ENCODE results near the gene KCNMA1. TPM values are rescaled to one million over a fixed set of nuclear protein-coding genes. Genes with fewer than 3 reads are reported as not detected.

Gene KCNMA1
- total RNA-seq, 1 donor from 2014 or later: 2.0 TPM

GRCh38 chr10:77282163-77282562, 355.4 kb downstream of the KCNMA1 start:
- ATAC-seq (ENCODE audit: poor library complexity) (no peak), DNase-seq (no peak)
- intact Hi-C loops (cut with DNase I): no loop called here

GRCh38 chr10:77281719-77282118, 355.9 kb downstream of the KCNMA1 start:
- DNase-seq: no peak
- intact Hi-C loops (cut with DNase I): no loop called here
- no peak for ATAC-seq (ENCODE audit: poor library complexity)

DNA sequence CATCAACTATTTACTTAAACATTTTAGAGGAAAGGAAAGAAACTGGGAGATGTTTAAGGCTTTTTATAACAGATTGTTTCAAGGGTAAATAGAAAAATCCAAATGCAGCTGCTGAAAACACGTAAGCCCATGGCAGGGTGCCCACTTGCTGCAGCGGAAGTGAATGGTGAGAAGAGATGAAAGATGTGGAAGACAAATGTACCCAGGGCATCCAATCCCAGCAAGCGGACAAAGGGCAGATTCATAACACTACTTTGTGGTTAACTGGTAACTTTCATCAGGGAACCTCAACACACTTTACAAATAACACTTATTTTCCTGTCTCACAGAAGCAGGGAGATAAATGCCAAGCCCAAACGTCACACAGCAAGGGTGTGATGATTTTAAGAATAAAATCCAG, 358.4 kb downstream of the KCNMA1 start:
- ATAC-seq (ENCODE audit: poor library complexity) (no peak), DNase-seq (no peak)
- intact Hi-C loops (cut with DNase I): no loop called here

GRCh38 chr10:77274046-77274795, 363.4 kb downstream of the KCNMA1 start:
- ATAC-seq (ENCODE audit: poor library complexity): no peak
- intact Hi-C loops (cut with DNase I): no loop called here
- DNase-seq: no peak

DNA sequence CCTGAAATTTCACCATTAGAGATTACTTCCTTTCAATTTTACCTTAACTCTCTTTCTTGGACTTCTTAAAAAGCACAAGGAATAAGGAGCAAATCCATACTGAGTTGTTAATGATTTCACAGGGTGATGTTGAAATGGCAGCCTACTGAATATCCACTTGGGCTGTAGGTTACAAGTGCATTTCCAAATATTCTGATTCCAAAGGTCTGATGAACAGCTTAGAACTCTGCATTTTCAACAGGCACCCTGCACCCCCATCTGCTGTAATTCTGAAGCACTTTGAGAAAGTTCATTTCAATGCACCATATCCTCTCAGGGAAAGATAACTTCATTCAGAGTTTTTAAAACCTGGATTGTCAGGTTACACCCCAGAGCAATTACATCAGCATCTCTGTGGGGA, 368.4 kb downstream of the KCNMA1 start:
- ATAC-seq (ENCODE audit: poor library complexity) (no peak), DNase-seq (no peak)
- intact Hi-C loops (cut with DNase I): no loop called here

GRCh38 chr10:77268721-77269120, 368.9 kb downstream of the KCNMA1 start:
- ATAC-seq (ENCODE audit: poor library complexity) (no peak), DNase-seq (no peak)
- intact Hi-C loops (cut with DNase I): no loop called here

DNA sequence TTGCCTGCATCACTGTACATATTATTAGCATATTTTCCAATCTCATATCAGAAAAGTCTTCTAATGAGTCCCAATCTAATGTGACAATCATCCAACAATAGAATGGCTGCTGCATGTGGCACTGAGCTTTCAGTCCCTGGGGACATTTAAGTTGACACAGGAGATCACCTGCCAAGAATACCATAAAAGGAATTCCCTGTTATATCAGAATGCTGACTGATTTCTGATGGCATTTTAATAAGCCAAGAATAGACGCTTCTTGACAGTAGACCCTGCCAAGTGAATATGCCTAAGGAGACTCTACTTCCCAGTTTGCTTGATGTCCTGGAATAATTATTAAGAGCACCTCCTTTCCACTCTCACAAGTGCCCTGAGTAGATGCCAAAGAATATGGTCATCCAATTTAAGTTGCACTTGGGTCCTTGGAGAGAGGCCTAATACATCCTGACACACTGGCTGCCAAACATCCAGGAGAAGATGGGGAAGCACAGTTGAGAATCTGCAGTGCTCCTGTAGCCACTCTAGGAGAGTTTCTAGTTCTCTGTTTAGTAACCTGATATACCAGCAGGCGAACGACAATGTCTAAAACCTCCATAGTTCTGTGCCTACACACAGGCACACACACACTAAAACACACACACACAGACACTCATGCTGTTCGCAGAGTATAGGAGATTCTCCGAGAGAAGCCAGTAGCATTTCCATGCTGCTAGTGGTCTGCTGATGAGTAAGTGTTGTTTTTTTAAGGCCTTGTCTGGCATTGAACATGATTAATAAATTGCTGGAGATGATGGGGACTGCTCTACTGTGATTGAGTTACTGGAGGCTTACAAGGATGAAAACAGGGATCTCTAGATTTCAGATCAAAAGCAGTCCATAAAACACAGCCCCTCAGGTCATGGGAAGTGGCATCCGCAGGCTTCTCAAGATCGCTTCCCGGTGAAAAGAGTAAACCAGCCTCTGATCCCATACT, 369.6 kb downstream of the KCNMA1 start:
- DNase-seq (no peak), ATAC-seq (ENCODE audit: poor library complexity) (no peak)
- intact Hi-C loops (cut with DNase I): no loop called here

- DNase-seq (no peak), ATAC-seq (ENCODE audit: poor library complexity) (no peak)
- intact Hi-C loops (cut with DNase I): no loop called here
Observed at GRCh38 chr10:77266242-77266641, 371.4 kb downstream of the KCNMA1 start.

DNA sequence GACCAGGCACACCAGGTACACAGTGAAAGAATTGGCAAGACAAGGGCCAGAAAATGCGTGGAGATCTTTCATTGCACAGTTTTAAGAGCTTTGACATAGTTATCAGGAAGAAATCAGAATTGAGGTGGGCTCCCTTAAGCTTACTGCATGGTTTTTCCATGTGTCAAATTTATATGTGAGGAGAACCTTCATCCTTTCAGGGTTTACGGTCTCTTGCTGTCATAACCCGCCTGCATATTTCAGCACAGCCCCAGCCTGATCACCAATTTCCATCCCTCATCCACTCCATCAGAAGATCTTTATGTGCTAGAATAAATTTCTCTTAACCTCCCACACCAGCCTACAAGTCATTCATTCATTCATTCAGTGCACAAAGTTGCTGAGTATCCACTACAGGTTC, 373.1 kb downstream of the KCNMA1 start:
- no peak for DNase-seq

GRCh38 chr10:77264107-77264506, 373.5 kb downstream of the KCNMA1 start:
- ATAC-seq (ENCODE audit: poor library complexity) (no peak), DNase-seq (no peak)
- intact Hi-C loops (cut with DNase I): no loop called here

More for the DNA sequence above, 373.1 kb downstream of the KCNMA1 start:
- intact Hi-C loops (cut with DNase I): no loop called here
- ATAC-seq (ENCODE audit: poor library complexity): no peak

DNA sequence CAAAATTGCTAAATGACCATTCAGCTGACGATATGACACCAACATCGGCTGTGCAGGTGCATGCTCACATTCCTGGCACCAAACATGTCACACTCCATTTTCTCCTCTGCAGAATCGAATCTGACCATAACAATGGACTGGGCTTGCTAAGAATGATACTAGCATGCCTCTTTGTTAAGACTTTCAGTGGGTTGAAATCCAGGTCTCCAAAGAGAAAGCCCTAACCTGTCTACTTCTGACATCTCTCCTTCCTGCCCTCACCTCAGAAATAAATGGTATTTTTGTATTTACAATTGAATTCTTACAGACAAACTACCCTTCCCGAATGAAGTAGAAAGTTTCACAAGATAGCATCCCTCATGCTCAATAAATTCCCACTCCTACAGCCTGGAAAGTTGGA, 373.9 kb downstream of the KCNMA1 start:
- intact Hi-C loops (cut with DNase I): no loop called here
- DNase-seq (no peak), ATAC-seq (ENCODE audit: poor library complexity) (no peak)

- intact Hi-C loops (cut with DNase I): no loop called here
- ATAC-seq (ENCODE audit: poor library complexity) (no peak), DNase-seq (no peak)
Observed at GRCh38 chr10:77261146-77261545, 376.5 kb downstream of the KCNMA1 start.

- intact Hi-C loops (cut with DNase I): no loop called here
- DNase-seq (no peak), ATAC-seq (ENCODE audit: poor library complexity) (no peak)
Observed at GRCh38 chr10:77259171-77259874, 378.3 kb downstream of the KCNMA1 start.

DNA sequence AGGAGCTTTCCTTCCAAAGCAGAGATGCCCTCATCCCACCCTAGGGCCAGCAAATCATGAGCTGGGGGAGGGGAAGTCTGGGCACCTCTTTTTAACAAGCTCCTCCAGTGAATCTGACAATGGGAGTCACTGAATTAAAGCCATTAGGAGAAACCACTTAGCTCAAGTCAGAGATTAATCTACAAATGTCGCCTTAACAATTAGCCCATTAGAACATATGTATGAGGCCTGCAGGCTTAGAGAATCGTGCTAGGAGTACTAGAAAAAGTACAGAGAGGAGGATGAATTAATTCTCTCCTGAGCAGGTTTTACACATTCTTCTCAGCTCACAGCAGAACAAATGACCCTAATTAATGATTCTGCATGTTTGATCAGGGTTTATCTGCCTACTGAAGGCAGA, 381.3 kb downstream of the KCNMA1 start:
- DNase-seq (no peak), ATAC-seq (ENCODE audit: poor library complexity) (no peak)
- intact Hi-C loops (cut with DNase I): no loop called here

DNA sequence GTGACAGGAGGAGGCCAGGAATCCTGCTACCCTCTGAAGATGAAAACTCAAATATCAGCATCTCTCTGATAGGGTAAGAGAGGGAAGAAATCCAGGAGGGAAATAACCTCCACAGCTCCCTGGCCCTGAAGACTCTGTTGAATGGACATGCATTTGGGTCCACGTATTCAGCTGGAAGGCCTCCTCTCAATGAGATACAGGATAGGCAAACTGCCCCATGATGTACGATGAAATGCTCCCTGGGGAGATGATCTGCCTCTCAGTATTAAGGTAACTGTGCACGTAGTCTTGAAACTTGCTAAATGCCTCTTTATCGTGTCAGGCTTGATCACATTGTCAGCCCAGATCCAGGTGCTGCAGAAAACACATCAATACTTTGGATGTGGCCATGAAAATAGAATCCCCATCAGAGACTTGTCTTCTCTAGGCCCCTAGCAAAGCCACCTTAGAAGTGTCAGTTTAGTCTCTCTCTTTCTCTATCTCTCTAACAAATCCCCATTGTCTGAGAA, 384.0 kb downstream of the KCNMA1 start:
- DNase-seq (no peak), ATAC-seq (ENCODE audit: poor library complexity) (no peak)
- intact Hi-C loops (cut with DNase I): no loop called here

GRCh38 chr10:77253147-77253545, 384.5 kb downstream of the KCNMA1 start:
- ATAC-seq (ENCODE audit: poor library complexity): no peak

GRCh38 chr10:77252380-77253146, 385.0 kb downstream of the KCNMA1 start:
- intact Hi-C loops (cut with DNase I): no loop called here
- DNase-seq: no peak
- ATAC-seq (ENCODE audit: poor library complexity): no peak

More at GRCh38 chr10:77253147-77253545, 384.5 kb downstream of the KCNMA1 start:
- intact Hi-C loops (cut with DNase I): no loop called here
- DNase-seq: no peak

GRCh38 chr10:77251297-77252013, 386.2 kb downstream of the KCNMA1 start:
- intact Hi-C loops (cut with DNase I): no loop called here
- DNase-seq (no peak), ATAC-seq (ENCODE audit: poor library complexity) (no peak)
